Suprapubic skin (tissue), 2 donors: ENCODE results near the gene FER.

Experiments
- EP300 ChIP-seq: sonication (generic); formaldehyde crosslinking; IDR thresholded peaks from one replicate; pipeline ENCODE4 v1.6.1; 2017; ENCODE audit warnings: antibody characterized with exemption
- POLR2A ChIP-seq, 2 donors: fragments of 450-650 bp; IDR thresholded peaks; one replicate each; pipeline ENCODE4 v1.6.1; 2017; ENCODE audit warnings: antibody characterized with exemption in 2 of 2, mild to moderate bottlenecking in 2 of 2, moderate library complexity in 2 of 2

DNA sequence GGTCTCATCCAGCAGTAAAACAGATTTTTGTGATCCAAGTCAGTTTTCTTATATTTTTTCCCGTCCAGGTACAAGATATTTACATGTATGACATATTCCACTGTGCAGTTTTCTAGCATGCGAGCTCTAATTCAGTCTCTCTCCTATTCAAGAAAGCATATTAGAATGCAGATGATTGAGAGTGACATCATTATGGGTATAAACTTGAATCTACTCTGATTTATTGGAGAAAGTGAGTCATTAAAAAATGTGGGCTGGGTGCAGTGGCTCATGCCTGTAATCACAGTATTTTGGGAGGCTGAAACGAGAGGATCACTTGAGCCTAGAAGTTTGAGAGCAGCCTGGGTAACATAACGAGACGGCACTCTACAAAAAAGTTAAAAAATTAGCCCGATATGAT lies 6.2 kb downstream of the FER start:
- TF ChIP-seq EP300 (no peak), POLR2A (IDR thresholded peaks at IDR 0.05) (no peak)
